GM12891 (cell line): ENCODE measurements around the gene TIPARP.

Source experiments
- POLR2A ChIP-seq: IDR thresholded peaks from 2 replicates; pipeline ENCODE4 v1.6.1; 2011; ENCODE audit warnings: low read depth, low read length, control low read depth
- TAF1 ChIP-seq: IDR thresholded peaks from 2 replicates; pipeline ENCODE4 v1.6.1; 2011; ENCODE audit warnings: low read depth, low read length, control low read depth

DNA sequence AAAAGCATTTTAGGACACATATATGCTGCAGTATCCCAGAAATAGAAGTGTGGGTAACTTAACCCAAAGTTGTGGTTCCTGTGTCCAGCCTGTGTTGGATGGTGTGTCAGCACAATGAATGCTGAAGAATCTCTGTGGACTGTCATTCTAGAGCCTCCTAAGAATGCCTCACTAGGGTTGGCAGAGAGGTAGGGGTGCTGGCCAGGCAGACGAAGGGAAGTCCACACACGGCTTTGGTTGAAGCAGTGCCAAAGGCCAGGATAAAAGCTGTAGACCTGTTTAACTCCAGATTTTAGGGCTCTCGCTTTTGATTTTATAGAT is 43.7 kb upstream of the TIPARP start:
- TF ChIP-seq TAF1 (no peak), POLR2A (no peak)
